Measurements from ENCODE around the gene ERBB4.
"Not testable (repeated sequence)": the region's sequence is repeated elsewhere in the genome, so short reads cannot be mapped to it uniquely, and the experiment has no call there.

ERBB4 gene

DNA sequence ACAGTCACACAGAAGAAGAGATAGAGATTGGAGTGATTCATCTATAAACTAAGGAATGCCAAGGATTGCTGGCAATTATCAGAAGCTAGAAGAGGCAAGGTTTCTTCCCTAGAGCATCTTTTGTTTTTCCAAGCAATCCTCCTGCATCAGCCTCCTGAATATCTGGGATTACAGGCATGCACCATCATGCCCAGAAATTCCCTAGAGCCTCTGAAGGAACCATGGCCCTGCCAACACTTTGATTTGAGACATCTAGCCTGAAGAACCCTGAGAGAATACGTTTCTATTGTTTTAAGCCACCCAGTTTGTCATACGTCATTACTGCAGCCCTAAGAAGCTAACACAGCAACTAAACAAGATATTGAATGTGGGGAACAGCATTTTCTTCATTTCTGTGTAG, 525.0 kb downstream of the ERBB4 start:
- DNase-seq (ENCODE audit: low read depth, low spot score) = no peak

DNA sequence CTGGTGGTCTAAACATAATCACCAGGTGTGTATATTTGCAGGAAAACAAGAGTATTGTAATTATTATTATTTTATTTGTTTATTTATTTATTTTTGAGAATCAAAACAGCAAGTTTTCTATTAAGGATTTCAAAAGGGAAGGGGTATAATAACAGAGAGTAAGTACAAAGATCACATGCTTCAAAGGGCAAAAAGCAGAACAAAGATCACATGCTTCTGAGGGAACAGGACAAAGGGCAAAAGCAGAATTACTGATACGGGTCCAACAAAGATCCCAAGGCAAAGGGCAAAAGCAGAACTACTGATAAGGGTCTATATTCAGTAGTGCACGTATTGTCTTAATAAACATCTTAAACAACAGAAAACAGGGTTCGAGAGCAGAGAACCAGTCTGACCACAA, 528.3 kb downstream of the ERBB4 start:
- not testable (repeated sequence) for DNase-seq (ENCODE audit: low read depth, low spot score)

DNA sequence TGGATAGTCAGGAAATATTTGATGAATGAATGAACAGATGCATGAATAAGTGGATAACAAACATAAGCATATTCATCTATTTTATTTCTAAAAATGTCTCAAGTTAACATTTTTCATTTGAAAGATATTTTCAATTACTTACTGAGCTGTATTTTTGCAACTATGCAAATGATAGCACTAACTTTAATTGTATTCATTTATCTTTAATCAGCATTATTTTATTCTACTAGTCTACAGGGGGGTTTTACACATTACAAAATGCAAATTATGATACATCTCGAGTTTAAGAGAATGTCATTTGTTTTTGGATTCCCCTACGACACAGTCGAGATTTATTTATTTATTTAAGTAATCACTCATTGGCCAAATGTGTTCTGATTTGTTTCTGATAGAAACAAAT, 530.6 kb downstream of the ERBB4 start:
- no peak for DNase-seq (ENCODE audit: low read depth, low spot score)

DNA sequence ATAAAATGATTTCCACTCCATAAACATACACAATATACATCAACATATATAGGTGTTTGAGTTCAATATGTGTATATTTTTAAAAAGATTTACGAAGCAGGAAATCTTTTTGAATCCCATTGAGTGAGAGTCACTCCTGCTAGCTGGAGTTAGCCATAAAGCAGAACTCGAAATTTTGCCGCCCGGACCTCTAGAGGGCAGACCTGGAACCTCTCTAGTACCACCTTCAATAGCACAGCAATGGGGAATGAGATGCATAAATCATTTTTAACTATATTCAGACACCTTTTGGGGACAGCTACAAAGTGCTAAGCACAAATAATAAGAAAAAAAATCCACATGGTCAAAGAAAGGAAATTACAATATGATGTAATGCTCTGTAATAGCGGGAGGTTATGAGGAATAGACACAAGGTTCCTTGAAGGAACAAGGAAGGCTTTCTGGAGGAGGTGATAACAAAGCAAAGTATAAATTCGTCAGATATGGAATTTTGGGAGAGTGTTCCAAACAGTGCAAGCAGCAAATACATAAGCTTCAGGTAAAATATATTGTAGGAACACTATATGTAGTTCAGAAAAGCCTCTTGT, 533.4 kb downstream of the ERBB4 start:
- peak; percentile 58 for DNase-seq (ENCODE audit: low read depth, low spot score)

DNA sequence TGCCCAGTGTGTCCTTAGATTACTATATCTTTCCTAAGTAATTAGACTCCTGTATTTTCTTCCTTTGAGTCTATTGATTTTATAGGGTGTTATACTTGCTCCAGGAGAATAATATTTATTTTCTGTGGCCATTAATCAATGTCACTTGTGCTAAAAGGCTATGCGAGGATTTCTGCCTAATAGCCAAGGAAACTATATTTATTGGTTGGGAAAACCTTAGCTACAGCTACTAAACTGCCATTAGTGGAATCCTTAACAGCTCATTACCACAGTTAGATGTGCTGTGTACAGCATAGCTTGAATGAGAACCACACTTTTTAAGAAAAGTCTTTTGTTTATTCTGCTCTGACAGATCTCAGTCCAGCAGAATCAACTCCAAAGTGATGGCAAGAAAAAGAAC, 537.3 kb downstream of the ERBB4 start:
- DNase-seq (ENCODE audit: low read depth, low spot score) = no peak

DNA sequence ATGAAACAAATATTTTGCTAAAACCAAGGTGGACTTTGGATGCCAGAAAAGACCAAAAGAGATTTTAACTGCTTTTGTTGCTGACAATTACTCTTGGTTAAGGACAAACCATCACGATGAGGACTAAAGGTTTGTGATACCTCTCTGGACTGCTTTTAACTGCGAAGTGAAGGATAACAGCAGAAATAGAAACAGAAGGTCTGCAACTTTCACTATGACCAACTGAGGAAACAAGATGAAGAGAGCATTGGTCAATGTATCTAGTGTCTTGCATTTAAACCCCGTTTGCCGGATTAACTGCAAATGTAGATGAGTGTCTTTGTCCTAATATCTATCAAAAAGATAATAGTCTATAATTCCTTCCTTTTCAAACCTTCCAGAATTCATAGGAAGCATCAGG, 541.7 kb downstream of the ERBB4 start:
- no peak for DNase-seq (ENCODE audit: low read depth, low spot score)

DNA sequence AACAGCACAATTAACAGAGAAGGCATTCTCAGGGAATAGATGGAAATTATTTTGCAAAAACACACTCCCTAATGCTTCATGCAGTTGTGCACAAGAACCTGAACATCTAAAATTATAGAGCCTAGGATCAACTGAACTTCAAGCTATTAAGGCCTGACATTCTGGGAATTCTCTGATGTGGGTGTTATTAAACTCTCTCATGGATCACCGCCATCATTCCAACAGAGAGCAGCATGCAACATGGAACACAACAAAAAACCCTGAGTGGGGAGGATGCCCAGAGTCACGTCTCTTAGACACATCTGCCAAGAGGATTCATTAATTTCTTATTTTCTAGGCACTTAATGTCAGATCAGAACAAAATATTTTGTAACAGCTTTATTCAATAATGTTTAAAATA, 543.8 kb downstream of the ERBB4 start:
- no peak for DNase-seq (ENCODE audit: low read depth, low spot score)

DNA sequence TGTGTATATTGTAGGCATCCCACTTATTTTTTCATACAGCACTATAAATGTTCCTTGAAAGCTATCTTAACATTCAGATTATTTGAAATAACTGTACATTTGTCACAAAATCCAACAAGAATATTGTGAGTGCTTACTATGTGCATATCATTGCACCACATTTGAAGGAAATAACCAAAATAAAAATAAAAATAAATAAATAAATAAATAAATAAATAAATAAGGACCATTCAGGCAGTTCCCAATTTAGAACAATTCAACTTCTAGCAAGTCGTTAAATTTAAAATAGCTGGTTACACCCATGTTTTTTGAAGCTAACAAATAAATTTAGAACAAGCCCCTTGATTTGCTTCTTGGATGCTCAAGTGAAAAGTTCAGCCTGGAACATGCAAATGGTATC, 548.3 kb downstream of the ERBB4 start:
- DNase-seq (ENCODE audit: low read depth, low spot score) = no peak

DNA sequence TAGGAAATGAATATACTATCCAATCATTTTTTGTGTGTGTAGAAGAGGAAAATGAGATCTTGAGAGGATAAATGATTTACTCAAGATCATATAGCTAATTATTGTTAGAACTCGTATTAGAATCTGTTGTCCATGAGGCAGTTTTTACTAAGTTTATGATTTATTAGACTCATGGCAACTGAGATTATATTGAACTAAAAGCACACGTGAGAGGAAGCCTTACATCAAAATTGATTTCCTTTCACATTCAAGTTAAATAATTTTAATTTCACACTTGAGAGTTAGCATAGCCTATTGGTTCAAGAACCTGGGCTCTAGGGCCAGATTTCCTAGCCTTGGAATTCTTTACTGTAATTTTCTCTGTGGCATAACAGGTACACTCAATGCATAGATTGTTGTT, 552.3 kb downstream of the ERBB4 start:
- no peak for DNase-seq (ENCODE audit: low read depth, low spot score)

DNA sequence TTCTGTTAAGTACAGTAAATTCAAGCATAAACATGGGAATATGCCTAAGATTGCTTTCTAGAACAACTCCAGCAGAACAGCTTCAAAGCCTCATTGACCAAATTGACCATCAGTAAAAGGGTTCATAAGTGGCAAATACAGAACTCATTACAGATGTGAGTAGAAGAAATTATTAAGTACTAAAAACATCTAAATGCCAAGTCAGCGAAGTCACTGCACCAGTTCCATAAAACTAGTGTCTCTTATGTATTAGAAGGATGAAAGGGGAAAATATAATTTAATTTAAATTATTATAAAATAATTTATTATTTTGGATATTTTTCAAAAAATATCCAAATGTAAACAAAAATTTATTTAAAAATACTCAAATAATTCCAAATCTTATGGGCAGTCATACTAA, 553.2 kb downstream of the ERBB4 start:
- DNase-seq (ENCODE audit: low read depth, low spot score) = no peak

DNA sequence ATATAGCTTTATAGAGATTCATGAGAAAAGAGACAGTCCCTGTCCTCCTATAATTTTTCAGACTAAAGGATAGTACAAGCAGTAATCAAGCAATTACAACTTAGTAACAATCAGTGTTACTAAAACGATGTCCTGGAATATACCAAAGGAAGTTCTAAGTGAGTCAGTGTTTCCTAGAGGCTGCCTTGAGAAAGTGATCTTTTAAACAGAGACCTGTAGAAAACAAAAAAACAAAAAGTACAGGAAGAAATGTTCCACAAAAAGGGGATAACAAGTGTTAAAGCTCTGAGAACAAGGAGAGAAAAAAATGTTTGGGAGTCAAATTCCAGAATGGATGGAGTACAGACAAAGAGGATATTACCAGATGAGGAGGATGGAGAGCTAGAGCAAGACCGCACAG, 556.4 kb downstream of the ERBB4 start:
- DNase-seq (ENCODE audit: low read depth, low spot score) = no peak

DNA sequence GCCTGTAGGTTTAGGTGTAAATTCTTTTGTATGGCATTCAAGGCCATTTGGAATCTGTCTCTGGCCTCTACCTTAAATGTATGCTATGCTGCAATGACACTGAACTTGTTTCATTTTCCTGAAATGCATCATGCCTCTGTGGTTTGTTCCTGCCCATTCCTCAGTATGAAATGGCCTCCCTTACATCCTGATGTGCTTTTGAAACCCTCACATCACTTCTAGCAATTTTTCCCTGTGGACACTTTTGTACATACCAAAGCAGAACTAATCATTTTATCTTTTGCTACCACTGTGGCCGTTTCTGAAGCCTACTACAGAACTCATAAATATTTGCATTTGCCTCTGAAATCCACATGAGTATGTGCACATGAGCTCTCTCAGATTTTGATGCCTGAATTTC, 557.2 kb downstream of the ERBB4 start:
- DNase-seq (ENCODE audit: low read depth, low spot score) = peak; percentile 6

DNA sequence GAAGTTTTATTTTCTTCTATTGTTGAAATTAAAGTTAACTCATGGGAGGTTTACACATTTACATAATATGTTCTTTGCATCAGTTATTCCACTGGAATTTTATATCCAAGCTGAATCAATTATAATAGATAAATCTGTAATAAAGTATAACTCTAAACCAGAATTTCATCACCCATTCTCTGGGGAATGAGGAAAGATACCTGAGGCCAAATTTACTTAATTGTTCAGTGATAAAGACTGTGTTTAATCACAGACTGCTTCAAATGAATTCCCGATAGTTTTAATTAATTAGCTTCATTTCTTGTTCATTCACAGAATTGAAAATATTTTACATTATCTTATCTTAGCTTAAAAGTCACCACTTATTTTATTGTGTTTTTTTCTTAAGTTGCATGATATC, 562.5 kb downstream of the ERBB4 start:
- no peak for DNase-seq (ENCODE audit: low read depth, low spot score)

DNA sequence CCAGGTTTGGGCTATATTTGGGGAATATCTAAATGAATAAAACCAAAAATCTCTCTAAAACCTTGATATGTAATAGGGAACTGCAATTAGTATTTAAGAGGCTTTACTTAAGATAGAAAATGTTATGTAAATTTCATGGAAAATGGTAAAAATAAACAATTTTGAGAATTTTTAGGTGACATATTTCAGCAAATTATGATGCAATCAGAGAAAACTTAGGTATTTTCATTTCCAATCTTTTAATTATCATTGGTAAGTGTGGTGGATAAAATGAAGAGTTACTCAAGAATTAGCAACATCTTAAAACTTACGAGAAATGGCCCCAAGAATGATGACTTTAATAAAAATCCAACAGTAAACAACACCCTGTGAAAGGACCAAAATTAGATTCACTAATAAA, 571.4 kb downstream of the ERBB4 start:
- DNase-seq (ENCODE audit: low read depth, low spot score) = no peak

DNA sequence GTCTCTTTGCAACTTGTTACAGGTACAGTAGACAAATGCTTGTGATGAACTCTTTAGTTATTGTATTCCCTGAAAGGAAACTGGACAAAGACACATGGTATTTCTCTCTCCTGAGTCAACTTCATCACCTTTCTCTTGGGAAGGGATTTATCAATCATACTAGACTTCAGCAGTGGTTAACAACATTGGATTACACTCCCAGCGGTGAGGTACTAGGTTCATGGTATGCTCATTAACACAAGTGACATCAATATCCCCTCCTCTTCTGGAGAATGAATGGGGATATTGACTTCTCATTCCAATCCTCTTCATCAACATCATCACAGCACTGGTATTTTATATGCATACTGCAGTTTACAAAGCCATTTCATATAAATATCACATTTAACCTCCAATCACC, 574.6 kb downstream of the ERBB4 start:
- DNase-seq (ENCODE audit: low read depth, low spot score) = no peak

DNA sequence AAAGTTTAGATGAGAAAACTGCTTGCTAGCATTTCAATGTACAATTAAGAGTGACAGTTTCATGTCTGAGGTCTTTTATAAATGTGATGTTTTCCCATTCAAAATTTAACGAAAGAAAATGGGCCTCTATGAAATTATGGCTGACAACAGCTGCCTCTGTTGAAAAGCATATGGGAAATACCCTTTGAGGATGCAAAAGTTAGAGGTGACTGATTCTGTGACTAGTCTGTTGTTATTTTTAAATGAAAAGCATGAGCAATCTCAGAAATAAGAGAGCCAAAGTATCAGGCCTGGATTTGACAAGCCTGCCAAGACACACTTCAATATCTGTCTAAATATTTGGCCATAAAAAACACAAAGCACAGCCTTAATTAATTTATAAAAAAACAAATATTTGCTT, 580.8 kb downstream of the ERBB4 start:
- DNase-seq (ENCODE audit: low read depth, low spot score) = no peak

DNA sequence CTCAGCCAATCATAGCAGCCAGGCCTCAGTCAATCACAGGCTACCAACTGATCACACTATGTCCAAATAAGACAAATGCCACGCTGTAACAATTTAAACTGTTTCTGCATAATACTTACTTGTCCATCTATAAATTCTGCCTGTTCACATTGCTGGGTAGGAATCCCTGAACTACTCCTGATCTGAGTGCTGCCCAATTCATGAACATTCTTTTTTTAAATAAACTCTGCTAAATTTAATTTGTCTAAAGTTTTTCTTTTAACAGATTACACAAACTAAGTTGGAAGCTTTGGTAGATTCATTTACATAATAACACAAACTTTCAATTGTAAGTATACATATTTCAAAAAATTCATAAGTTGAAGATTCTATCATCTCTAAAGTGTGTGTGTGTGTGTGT, 583.0 kb downstream of the ERBB4 start:
- no peak for DNase-seq (ENCODE audit: low read depth, low spot score)

DNA sequence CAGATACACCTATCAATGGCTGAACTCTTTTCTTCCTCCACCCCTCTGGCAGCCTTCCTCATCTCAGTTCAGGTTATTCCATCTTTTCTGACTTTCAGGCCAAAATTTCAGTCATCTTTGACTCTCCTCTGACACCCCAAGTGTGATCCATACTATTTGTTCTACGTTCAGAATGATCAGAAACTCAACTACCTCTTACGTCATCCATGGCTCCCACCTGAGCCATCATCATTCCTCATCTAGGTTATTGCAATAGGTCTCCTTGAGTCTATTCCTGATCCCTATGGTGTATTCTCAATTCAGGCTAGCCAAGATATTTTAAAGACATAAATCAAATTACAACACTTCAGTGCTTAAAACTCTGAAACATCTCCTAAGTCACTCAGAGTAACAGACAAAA, 589.7 kb downstream of the ERBB4 start:
- DNase-seq (ENCODE audit: low read depth, low spot score) = no peak

DNA sequence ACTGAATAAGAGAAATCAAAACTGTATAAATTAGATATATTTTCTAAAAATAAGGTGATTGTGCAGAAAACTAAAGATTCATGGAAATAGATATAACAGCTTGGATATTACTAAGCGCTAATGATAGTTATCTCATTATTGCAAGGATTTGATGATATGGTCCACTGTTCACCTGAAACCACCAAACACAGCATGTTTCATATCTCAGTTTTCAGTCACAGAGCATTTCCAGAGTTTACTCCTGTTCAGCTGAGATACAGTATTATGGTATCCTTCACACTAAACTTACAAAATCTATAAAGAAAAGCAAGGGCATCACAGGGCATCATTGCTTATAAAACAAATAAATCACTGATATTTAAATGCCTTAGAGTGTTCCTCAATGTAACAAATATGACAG, 591.6 kb downstream of the ERBB4 start:
- DNase-seq (ENCODE audit: low read depth, low spot score) = no peak

DNA sequence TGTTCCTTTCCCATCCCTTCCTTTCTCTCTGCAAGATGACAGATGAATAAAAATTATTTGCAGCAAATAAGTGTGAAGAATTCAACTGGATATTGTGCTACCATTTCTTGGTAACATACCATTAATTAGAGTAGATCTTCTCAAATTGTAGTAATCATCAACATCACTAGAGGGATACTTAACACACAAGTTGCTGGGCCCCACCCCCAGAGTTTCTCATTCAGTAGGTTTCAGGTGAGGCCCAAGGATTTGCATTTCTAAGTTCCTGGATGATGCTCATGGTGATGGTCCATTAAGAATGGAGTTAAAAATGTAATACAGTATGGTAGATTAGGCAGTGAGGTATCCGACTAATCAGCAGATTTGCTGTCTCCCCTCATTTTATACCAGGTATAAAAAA, 594.0 kb downstream of the ERBB4 start:
- no peak for DNase-seq (ENCODE audit: low read depth, low spot score)

DNA sequence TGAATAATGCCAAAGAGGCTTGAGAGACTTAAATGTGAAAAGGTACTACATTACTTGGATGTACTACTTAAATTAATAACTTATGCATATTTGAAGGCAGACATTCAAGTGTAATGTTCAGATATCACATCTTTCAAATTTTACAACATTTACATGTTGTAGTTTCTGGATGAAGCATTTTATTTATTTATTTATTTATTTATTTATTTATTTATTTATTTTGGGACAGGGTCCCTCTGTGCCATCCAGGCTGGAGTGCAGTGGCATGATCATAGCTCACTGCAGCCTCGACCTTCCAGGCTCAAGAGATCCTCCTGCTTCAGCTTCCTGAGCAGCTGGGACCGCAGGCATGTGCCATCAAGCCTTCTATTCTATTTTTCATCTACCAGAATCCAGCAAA, 596.4 kb downstream of the ERBB4 start:
- DNase-seq (ENCODE audit: low read depth, low spot score) = no peak

DNA sequence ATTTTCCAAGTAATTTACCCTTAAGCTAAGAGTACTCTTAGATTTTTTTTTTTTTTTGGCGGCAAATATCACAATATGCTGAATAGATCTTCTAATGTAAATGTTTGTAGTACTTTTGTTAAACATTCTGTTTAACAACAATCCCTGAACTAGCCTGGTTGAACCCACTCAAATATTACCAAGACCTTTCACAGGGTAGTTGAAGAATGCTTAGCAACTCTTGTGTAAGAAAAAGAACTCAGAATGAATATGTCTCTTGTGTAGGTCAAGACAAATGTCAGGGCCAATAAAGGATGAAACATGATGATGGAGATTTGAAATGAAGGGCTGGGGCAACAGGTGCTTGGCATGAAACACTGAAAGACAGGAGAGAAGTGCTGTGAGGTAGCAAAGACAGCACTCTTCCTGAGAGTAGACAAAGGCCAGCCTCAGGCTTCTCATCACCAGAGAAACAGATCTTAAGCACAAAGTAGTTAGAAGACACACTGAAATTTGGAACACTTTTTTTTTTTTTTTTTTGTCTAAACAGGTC, 597.3 kb downstream of the ERBB4 start:
- DNase-seq (ENCODE audit: low read depth, low spot score) = no peak

DNA sequence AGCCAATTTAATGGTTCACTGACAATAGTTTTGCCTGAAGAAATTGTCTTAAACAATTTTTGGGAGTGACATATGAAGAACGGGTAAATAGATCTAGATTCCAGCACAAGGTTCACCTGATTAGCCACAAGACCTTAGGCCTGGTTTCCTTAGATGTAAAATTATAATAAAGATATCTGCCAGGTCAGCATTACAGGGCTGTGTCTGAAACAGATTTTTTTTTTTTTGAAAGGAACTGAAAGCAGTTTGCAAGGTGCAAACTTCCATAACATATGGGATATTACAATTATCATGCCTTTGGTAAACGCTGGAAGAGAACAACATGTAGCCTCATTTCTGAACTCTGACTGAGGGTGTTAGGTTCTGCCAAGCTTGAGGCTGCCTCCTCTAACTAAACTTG, 599.4 kb downstream of the ERBB4 start:
- no peak for DNase-seq (ENCODE audit: low read depth, low spot score)

DNA sequence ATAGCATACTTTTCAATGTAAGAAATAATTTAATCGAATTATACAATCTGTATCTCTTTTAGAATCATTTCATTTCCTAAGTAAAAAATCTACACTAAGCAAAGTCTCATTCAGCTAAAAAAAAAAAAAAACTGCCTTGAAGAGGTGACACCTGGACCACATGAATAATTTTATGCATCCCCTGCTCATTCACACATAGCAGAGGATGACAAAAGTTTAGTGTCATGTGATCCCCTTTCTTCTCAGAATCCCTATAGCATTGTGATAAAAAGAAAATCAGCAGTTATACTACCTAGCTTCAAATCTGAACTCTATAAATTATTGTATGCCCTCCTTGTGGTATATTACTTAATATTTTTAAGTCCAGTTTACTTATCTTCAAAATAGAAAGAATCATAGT, 603.8 kb downstream of the ERBB4 start:
- no peak for DNase-seq (ENCODE audit: low read depth, low spot score)

All from astrocyte of the hippocampus (primary cell).